ENCODE measurements around the gene MEST.

The MEST gene

GRCh38 chr7:130553398-130554029 is 61.6 kb downstream of the MEST start:
- Histone ChIP-seq H3K36me3 (ENCODE audit: control insufficient read depth in 1 of 2, insufficient read depth in 2 of 2, low read length in 2 of 2) (peaks cover 0 to 4% of the 10 kb centered on the region in 2 donors), H3K4me3 (ENCODE audit: low read depth in 1 of 2, low read length in 2 of 2) (no peak overlapping the region)

GRCh38 chr7:130554481-130554880 is 62.6 kb downstream of the MEST start:
- H3K27me3 ChIP-seq (ENCODE audit: control insufficient read depth in 1 of 2, insufficient read depth in 2 of 2, low read length in 2 of 2), result no peaks in the 10 kb centered on the region
- no peak overlapping the region for H3K4me3 ChIP-seq (ENCODE audit: low read depth in 1 of 2, low read length in 2 of 2)
- H3K36me3 ChIP-seq (ENCODE audit: control insufficient read depth in 1 of 2, insufficient read depth in 2 of 2, low read length in 2 of 2), result peaks cover 0 to 4% of the 10 kb centered on the region in 2 donors
- no peaks in the 10 kb centered on the region for H3K9me3 ChIP-seq (ENCODE audit: control insufficient read depth in 1 of 2, low read length in 2 of 2)
- no peaks in the 10 kb centered on the region for H3K4me1 ChIP-seq (ENCODE audit: control insufficient read depth in 1 of 2, insufficient read depth in 2 of 2, low read length in 2 of 2)
- H3K27ac ChIP-seq (ENCODE audit: low read depth, low read length), result no peak overlapping the region
- H3K9ac ChIP-seq (ENCODE audit: low read depth in 1 of 2, low read length in 2 of 2), result no peak overlapping the region

More at GRCh38 chr7:130553398-130554029, 61.6 kb downstream of the MEST start:
- no peaks in the 10 kb centered on the region for H3K4me1 ChIP-seq (ENCODE audit: control insufficient read depth in 1 of 2, insufficient read depth in 2 of 2, low read length in 2 of 2)
- no peak overlapping the region for H3K9ac ChIP-seq (ENCODE audit: low read depth in 1 of 2, low read length in 2 of 2)
- H3K9me3 ChIP-seq (ENCODE audit: control insufficient read depth in 1 of 2, low read length in 2 of 2), result no peaks in the 10 kb centered on the region
- no peak overlapping the region for H3K27ac ChIP-seq (ENCODE audit: low read depth, low read length)
- no peaks in the 10 kb centered on the region for H3K27me3 ChIP-seq (ENCODE audit: control insufficient read depth in 1 of 2, insufficient read depth in 2 of 2, low read length in 2 of 2)
